WTC11 (cell line): ENCODE results near the gene ZNF888. TPM values are rescaled to one million over a fixed set of nuclear protein-coding genes. Genes with fewer than 3 reads are reported as not detected.

Source experiments
- ATAC-seq: fragments of 200-7000 bp; cut with Tn5 transposase; 2 replicates; pipeline ENCODE4 v1.10.0; 2021; ENCODE audit warnings: mild to moderate bottlenecking, moderate library complexity
- CTCF ChIA-PET: fragments of 300-600 bp; sonication (Branson Sonifier 250); formaldehyde crosslinking; loops from one replicate; lab custom pipeline; 2021; ENCODE audit warnings: antibody characterized with exemption; lab: Charles Lee
- POLR2A ChIA-PET: fragments of 350-600 bp; sonication (Branson Sonifier 250); formaldehyde crosslinking; loops from one replicate; lab custom pipeline; 2021; ENCODE audit warnings: antibody characterized with exemption; lab: Charles Lee
- DNase-seq: peaks from one replicate; pipeline ENCODE4 v3.0.0; 2021; ENCODE audit warnings: low spot score
- H3K27ac Mint-ChIP-seq: 2 replicates; pipeline ENCODE4 v1.8.0; 2021; ENCODE audit warnings: mixed read lengths
- H3K27me3 Mint-ChIP-seq: 2 replicates; pipeline ENCODE4 v1.8.0; 2021; ENCODE audit warnings: low read depth, mild to moderate bottlenecking, moderate library complexity, mixed read lengths
- H3K36me3 Mint-ChIP-seq: 2 replicates; pipeline ENCODE4 v1.8.0; 2021; ENCODE audit warnings: mixed read lengths
- H3K4me1 Mint-ChIP-seq: 2 replicates; pipeline ENCODE4 v1.8.0; 2022; ENCODE audit warnings: mixed read lengths
- H3K4me3 Mint-ChIP-seq: 2 replicates; pipeline ENCODE4 v1.8.0; 2021; ENCODE audit warnings: mild to moderate bottlenecking, moderate library complexity, mixed read lengths
- H3K9me3 Mint-ChIP-seq: 2 replicates; pipeline ENCODE4 v1.8.0; 2021; ENCODE audit warnings: mixed read lengths
- ELF4 ChIP-seq: sonication (generic); formaldehyde crosslinking; IDR thresholded peaks from 2 replicates; pipeline ENCODE4 v1.8.1; 2022; ENCODE audit warnings: low read depth, mild to moderate bottlenecking, moderate library complexity, missing genetic modification reagents
- ESRRA ChIP-seq: sonication (generic); formaldehyde crosslinking; IDR thresholded peaks from 2 replicates; pipeline ENCODE4 v1.8.1; 2022; ENCODE audit warnings: mild to moderate bottlenecking, missing genetic modification reagents, borderline replicate concordance
- GRHL2 ChIP-seq: fragments of 250-450 bp; sonication (Bioruptor Pico); IDR thresholded peaks from 2 replicates; pipeline ENCODE4 v1.8.0; 2022; ENCODE audit warnings: mild to moderate bottlenecking, moderate library complexity; ENCODE audit not compliant: insufficient replicate concordance, severe bottlenecking
- NR2C2 ChIP-seq: sonication (generic); formaldehyde crosslinking; IDR thresholded peaks from 2 replicates; pipeline ENCODE4 v1.8.0; 2022; ENCODE audit warnings: mild to moderate bottlenecking, missing genetic modification reagents
- OVOL2 ChIP-seq: fragments of 250-450 bp; sonication (Bioruptor Pico); IDR thresholded peaks from 2 replicates; pipeline ENCODE4 v1.9.0; 2021; ENCODE audit warnings: mild to moderate bottlenecking, borderline replicate concordance
- SMAD4 ChIP-seq: sonication (generic); formaldehyde crosslinking; IDR thresholded peaks from 2 replicates; pipeline ENCODE4 v1.8.0; 2022; ENCODE audit warnings: mild to moderate bottlenecking, missing genetic modification reagents
- SOX15 ChIP-seq: fragments of 250-450 bp; sonication (Bioruptor Pico); IDR thresholded peaks from 2 replicates; pipeline ENCODE4 v1.9.0; 2021; ENCODE audit warnings: mild to moderate bottlenecking
- ZNF232 ChIP-seq: sonication (generic); formaldehyde crosslinking; IDR thresholded peaks from 2 replicates; pipeline ENCODE4 v1.8.0; 2022; ENCODE audit warnings: mild to moderate bottlenecking, missing genetic modification reagents
- ZNF317 ChIP-seq: sonication (generic); formaldehyde crosslinking; IDR thresholded peaks from 2 replicates; pipeline ENCODE4 v1.8.1; 2023; ENCODE audit warnings: low read depth, mild to moderate bottlenecking, moderate library complexity, missing genetic modification reagents, borderline replicate concordance
- ZNF396 ChIP-seq: fragments of 250-450 bp; sonication (Bioruptor Pico); IDR thresholded peaks from 2 replicates; pipeline ENCODE4 v1.8.0; 2021; ENCODE audit warnings: mild to moderate bottlenecking, moderate library complexity, borderline replicate concordance
- ZNF671 ChIP-seq: fragments of 250-450 bp; sonication (Bioruptor Pico); IDR thresholded peaks from 2 replicates; pipeline ENCODE4 v1.8.0; 2021; ENCODE audit warnings: mild to moderate bottlenecking
- total RNA-seq: library from RNA; stranded (reverse); gene quantifications from 3 replicates; pipeline ENCODE4 v1.2.3, GENCODE V29; 2021
- TF ChIP-seq, protein P1 (sequence below): fragments of 250-450 bp; sonication (Bioruptor Pico); IDR thresholded peaks from 2 replicates; pipeline ENCODE4 v1.9.0; 2021; ENCODE audit warnings: mild to moderate bottlenecking
- TF ChIP-seq, protein P2 (sequence below): sonication (generic); formaldehyde crosslinking; IDR thresholded peaks from 2 replicates; pipeline ENCODE4 v1.8.0; 2023; ENCODE audit warnings: mild to moderate bottlenecking, missing genetic modification reagents
- TF ChIP-seq, protein P3 (sequence below): fragments of 250-450 bp; sonication (Bioruptor Pico); IDR thresholded peaks from 2 replicates; pipeline ENCODE4 v1.9.0; 2021; ENCODE audit warnings: mild to moderate bottlenecking, borderline replicate concordance
- TF ChIP-seq, protein P4 (sequence below): sonication (generic); formaldehyde crosslinking; IDR thresholded peaks from 2 replicates; pipeline ENCODE4 v1.8.0; 2023; ENCODE audit warnings: missing genetic modification reagents, mild to moderate bottlenecking, borderline replicate concordance
- TF ChIP-seq, protein P5 (sequence below): sonication (generic); formaldehyde crosslinking; IDR thresholded peaks from 2 replicates; pipeline ENCODE4 v1.8.0; 2022; ENCODE audit warnings: mild to moderate bottlenecking, missing genetic modification reagents

The ZNF888 gene
- total RNA-seq, 1 experiment from 2014 or later: 9.8 TPM

DNA sequence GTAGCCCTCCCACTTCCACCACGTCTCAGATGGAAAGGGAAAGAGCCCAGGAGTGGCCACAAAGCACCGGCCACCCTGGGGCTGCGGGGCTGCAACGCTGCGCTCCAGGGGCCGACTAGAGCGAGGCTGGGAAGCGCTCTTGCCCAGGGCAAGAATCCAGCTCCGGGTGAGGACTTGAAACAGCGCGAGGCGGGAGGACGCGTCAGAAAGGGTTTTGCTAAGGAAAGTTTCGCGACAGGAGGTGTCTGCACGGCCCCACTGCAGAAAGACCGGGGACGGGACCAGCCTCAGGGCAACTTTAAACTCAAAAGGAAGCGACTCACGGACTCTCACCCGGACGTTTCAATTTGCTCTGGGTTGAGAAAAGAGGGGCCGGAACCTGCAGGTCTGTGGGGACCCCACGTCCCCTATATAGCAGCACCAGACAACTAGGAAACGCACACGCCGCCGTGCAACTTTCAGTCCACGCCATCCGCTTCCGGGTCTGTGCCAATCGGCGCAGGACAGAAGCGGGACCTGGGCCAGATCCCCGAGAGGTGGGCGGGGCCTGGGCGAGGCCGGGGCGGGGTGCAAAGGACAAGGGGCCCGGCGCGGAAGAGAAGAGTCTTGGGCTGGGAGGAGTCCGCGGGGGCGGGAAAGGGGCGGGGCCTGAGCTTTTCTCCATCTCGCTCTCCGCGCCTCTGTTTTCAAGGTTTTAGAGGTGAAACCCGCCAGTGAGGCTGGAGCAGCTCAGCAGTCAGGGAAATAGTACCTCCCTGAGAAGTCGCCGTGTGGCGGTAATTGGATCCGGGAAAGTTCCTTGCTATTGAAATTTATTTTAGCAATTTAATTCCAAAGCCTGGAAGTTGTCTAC, 39.4 kb upstream of the ZNF888 start, which contains the start of gene ZNF816 (continued):
- TF ChIP-seq, protein P1, sequence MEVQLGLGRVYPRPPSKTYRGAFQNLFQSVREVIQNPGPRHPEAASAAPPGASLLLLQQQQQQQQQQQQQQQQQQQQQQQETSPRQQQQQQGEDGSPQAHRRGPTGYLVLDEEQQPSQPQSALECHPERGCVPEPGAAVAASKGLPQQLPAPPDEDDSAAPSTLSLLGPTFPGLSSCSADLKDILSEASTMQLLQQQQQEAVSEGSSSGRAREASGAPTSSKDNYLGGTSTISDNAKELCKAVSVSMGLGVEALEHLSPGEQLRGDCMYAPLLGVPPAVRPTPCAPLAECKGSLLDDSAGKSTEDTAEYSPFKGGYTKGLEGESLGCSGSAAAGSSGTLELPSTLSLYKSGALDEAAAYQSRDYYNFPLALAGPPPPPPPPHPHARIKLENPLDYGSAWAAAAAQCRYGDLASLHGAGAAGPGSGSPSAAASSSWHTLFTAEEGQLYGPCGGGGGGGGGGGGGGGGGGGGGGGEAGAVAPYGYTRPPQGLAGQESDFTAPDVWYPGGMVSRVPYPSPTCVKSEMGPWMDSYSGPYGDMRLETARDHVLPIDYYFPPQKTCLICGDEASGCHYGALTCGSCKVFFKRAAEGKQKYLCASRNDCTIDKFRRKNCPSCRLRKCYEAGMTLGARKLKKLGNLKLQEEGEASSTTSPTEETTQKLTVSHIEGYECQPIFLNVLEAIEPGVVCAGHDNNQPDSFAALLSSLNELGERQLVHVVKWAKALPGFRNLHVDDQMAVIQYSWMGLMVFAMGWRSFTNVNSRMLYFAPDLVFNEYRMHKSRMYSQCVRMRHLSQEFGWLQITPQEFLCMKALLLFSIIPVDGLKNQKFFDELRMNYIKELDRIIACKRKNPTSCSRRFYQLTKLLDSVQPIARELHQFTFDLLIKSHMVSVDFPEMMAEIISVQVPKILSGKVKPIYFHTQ (CRISPR knock-in tag): no peak

DNA sequence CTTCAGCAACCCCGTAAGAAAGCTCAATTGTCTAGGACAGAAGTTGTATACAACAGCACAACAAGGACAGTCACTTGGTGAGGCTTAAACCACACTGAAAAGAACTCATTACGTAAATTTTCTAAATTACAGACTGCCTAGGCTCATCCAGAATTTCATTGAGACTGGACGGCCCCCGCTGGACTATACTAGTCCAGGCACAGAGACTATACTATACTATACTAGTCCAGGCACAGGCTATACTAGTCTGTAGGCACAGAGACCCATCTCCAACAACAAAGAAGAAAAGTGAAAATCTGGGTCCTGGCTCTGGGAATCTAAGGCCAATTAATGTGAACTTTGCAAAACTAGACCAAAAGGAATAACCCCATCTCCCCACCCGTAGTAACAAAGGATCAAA, 38.8 kb upstream of the ZNF888 start:
- POLR2A ChIA-PET: no interaction called here
- peak overlapping the region; percentile 91 for H3K27ac Mint-ChIP-seq
- H3K9me3 Mint-ChIP-seq: peaks cover 15% of the 10 kb centered on the region
- ATAC-seq (no peak), DNase-seq (no peak)
- H3K4me3 Mint-ChIP-seq: peak overlapping the region; percentile 99
- TF ChIP-seq GRHL2 (no peak), ELF4 (no peak), ESRRA (CRISPR knock-in tag) (no peak), ZNF317 (CRISPR knock-in tag) (no peak), SMAD4 (CRISPR knock-in tag) (no peak), OVOL2 (CRISPR knock-in tag) (no peak), ZNF671 (CRISPR knock-in tag) (no peak), NR2C2 (CRISPR knock-in tag) (no peak), SOX15 (CRISPR knock-in tag) (no peak), ZNF396 (CRISPR knock-in tag) (no peak), ZNF232 (CRISPR knock-in tag) (no peak)
- TF ChIP-seq, protein P2, sequence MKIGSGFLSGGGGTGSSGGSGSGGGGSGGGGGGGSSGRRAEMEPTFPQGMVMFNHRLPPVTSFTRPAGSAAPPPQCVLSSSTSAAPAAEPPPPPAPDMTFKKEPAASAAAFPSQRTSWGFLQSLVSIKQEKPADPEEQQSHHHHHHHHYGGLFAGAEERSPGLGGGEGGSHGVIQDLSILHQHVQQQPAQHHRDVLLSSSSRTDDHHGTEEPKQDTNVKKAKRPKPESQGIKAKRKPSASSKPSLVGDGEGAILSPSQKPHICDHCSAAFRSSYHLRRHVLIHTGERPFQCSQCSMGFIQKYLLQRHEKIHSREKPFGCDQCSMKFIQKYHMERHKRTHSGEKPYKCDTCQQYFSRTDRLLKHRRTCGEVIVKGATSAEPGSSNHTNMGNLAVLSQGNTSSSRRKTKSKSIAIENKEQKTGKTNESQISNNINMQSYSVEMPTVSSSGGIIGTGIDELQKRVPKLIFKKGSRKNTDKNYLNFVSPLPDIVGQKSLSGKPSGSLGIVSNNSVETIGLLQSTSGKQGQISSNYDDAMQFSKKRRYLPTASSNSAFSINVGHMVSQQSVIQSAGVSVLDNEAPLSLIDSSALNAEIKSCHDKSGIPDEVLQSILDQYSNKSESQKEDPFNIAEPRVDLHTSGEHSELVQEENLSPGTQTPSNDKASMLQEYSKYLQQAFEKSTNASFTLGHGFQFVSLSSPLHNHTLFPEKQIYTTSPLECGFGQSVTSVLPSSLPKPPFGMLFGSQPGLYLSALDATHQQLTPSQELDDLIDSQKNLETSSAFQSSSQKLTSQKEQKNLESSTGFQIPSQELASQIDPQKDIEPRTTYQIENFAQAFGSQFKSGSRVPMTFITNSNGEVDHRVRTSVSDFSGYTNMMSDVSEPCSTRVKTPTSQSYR: no peak
- TF ChIP-seq, protein P3, sequence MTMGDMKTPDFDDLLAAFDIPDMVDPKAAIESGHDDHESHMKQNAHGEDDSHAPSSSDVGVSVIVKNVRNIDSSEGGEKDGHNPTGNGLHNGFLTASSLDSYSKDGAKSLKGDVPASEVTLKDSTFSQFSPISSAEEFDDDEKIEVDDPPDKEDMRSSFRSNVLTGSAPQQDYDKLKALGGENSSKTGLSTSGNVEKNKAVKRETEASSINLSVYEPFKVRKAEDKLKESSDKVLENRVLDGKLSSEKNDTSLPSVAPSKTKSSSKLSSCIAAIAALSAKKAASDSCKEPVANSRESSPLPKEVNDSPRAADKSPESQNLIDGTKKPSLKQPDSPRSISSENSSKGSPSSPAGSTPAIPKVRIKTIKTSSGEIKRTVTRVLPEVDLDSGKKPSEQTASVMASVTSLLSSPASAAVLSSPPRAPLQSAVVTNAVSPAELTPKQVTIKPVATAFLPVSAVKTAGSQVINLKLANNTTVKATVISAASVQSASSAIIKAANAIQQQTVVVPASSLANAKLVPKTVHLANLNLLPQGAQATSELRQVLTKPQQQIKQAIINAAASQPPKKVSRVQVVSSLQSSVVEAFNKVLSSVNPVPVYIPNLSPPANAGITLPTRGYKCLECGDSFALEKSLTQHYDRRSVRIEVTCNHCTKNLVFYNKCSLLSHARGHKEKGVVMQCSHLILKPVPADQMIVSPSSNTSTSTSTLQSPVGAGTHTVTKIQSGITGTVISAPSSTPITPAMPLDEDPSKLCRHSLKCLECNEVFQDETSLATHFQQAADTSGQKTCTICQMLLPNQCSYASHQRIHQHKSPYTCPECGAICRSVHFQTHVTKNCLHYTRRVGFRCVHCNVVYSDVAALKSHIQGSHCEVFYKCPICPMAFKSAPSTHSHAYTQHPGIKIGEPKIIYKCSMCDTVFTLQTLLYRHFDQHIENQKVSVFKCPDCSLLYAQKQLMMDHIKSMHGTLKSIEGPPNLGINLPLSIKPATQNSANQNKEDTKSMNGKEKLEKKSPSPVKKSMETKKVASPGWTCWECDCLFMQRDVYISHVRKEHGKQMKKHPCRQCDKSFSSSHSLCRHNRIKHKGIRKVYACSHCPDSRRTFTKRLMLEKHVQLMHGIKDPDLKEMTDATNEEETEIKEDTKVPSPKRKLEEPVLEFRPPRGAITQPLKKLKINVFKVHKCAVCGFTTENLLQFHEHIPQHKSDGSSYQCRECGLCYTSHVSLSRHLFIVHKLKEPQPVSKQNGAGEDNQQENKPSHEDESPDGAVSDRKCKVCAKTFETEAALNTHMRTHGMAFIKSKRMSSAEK (CRISPR knock-in tag): no peak
- TF ChIP-seq, protein P4, sequence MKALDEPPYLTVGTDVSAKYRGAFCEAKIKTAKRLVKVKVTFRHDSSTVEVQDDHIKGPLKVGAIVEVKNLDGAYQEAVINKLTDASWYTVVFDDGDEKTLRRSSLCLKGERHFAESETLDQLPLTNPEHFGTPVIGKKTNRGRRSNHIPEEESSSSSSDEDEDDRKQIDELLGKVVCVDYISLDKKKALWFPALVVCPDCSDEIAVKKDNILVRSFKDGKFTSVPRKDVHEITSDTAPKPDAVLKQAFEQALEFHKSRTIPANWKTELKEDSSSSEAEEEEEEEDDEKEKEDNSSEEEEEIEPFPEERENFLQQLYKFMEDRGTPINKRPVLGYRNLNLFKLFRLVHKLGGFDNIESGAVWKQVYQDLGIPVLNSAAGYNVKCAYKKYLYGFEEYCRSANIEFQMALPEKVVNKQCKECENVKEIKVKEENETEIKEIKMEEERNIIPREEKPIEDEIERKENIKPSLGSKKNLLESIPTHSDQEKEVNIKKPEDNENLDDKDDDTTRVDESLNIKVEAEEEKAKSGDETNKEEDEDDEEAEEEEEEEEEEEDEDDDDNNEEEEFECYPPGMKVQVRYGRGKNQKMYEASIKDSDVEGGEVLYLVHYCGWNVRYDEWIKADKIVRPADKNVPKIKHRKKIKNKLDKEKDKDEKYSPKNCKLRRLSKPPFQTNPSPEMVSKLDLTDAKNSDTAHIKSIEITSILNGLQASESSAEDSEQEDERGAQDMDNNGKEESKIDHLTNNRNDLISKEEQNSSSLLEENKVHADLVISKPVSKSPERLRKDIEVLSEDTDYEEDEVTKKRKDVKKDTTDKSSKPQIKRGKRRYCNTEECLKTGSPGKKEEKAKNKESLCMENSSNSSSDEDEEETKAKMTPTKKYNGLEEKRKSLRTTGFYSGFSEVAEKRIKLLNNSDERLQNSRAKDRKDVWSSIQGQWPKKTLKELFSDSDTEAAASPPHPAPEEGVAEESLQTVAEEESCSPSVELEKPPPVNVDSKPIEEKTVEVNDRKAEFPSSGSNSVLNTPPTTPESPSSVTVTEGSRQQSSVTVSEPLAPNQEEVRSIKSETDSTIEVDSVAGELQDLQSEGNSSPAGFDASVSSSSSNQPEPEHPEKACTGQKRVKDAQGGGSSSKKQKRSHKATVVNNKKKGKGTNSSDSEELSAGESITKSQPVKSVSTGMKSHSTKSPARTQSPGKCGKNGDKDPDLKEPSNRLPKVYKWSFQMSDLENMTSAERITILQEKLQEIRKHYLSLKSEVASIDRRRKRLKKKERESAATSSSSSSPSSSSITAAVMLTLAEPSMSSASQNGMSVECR (CRISPR knock-in tag): no peak
- TF ChIP-seq, protein P5, sequence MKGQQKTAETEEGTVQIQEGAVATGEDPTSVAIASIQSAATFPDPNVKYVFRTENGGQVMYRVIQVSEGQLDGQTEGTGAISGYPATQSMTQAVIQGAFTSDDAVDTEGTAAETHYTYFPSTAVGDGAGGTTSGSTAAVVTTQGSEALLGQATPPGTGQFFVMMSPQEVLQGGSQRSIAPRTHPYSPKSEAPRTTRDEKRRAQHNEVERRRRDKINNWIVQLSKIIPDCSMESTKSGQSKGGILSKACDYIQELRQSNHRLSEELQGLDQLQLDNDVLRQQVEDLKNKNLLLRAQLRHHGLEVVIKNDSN (CRISPR knock-in tag): no peak
- CTCF ChIA-PET: interaction anchor here (0.8 to 3.5 kb wide), 3 partner anchors 32 to 233 kb away, joined by 3 to 16 read pairs (median 4); no protein-coding TSS in a partner anchor
- H3K36me3 Mint-ChIP-seq: peaks cover 19% of the 10 kb centered on the region
- no peaks in the 10 kb centered on the region for H3K27me3 Mint-ChIP-seq
- H3K4me1 Mint-ChIP-seq: peaks cover 21% of the 10 kb centered on the region
